Gastroesophageal sphincter (tissue), 2 donors: ENCODE measurements around the gene DET1.

Experiments
- EP300 ChIP-seq: sonication (generic); formaldehyde crosslinking; IDR thresholded peaks from one replicate; pipeline ENCODE4 v1.6.1; 2017; ENCODE audit warnings: antibody characterized with exemption, mild to moderate bottlenecking
- POLR2A ChIP-seq, 2 donors: fragments of 450-650 bp; IDR thresholded peaks; one replicate each; pipeline ENCODE4 v1.6.1; 2017; ENCODE audit warnings: antibody characterized with exemption in 2 of 2, mild to moderate bottlenecking in 2 of 2, moderate library complexity in 1 of 2
- POLR2AphosphoS5 ChIP-seq: sonication (generic); formaldehyde crosslinking; IDR thresholded peaks from one replicate; pipeline ENCODE4 v1.6.1; 2017; ENCODE audit warnings: antibody characterized with exemption

DNA sequence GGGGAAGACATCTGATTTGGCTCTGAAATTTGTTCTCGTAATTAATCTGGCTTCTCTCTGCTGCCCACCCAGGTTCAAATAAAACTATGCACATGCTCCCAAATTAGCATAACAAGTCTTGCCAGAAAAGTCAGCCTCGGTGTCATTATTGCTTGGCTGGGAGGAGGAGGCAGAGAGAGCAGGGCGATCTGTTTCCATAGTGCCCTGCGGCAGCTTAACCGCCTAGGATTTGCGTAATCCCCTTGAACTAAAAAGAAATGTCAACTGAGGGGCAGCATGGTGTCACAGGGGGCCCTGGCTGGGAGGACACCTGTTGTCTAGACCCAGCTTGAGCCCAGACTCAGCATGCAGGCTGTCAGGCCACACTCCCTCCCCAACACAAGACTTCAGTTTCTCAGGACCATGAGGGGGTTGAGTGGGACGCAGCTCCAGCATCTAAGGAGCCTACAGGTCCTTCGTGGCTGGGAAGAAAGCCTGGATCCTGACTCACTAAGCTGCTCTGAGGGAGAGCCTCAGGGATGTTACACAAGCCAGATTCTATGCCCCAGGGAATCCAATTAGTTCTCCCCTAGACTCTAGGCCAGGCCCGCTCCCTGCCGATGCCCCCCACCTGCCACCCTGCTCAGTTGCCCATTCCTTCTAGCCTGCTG lies 61.7 kb downstream of the DET1 start:
- TF ChIP-seq POLR2AphosphoS5 = no peak
- TF ChIP-seq POLR2A (IDR thresholded peaks at IDR 0.05) = no peak
- no peak for TF ChIP-seq EP300
